ENCODE data around the gene MDK.
"Not testable (repeated sequence)": the region's sequence is repeated elsewhere in the genome, so short reads cannot be mapped to it uniquely, and the experiment has no call there.

MDK gene

GRCh38 chr11:46367244-46367915 lies 14.1 kb upstream of the MDK start:
- DNase-seq (ENCODE audit: low read depth in 2 of 2), result peak in 1 of 2 donors; percentile 69

- DNase-seq (ENCODE audit: low read depth in 2 of 2), result no peak
Observed at GRCh38 chr11:46367916-46368267, 13.6 kb upstream of the MDK start.

GRCh38 chr11:46369458-46370152 lies 11.9 kb upstream of the MDK start:
- DNase-seq (ENCODE audit: low read depth in 2 of 2), result no peak

GRCh38 chr11:46370253-46370652 lies 11.2 kb upstream of the MDK start:
- no peak for DNase-seq (ENCODE audit: low read depth in 2 of 2)

DNA sequence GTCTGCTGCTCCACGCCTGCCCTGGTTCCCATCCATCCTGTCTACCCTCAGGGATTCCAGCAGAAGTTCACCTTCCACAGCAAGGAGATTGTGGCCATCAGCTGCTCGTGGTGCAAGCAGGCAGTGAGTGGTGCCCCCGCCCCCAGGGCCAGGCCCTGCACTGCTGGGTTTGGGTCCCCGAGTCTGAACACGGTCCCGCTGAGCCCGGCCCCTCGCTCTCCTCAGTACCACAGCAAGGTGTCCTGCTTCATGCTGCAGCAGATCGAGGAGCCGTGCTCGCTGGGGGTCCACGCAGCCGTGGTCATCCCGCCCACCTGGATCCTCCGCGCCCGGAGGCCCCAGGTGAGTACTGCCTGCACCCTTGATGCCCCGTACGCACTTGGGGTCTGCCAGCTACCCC lies 10.2 kb upstream of the MDK start:
- not testable (repeated sequence) for DNase-seq (ENCODE audit: low read depth in 2 of 2)

GRCh38 chr11:46372086-46372485 lies 9.4 kb upstream of the MDK start:
- DNase-seq (ENCODE audit: low read depth in 2 of 2), result no peak

- DNase-seq (ENCODE audit: low read depth in 2 of 2), result not testable (repeated sequence)
Observed at GRCh38 chr11:46372501-46372900, 9.0 kb upstream of the MDK start.

DNA sequence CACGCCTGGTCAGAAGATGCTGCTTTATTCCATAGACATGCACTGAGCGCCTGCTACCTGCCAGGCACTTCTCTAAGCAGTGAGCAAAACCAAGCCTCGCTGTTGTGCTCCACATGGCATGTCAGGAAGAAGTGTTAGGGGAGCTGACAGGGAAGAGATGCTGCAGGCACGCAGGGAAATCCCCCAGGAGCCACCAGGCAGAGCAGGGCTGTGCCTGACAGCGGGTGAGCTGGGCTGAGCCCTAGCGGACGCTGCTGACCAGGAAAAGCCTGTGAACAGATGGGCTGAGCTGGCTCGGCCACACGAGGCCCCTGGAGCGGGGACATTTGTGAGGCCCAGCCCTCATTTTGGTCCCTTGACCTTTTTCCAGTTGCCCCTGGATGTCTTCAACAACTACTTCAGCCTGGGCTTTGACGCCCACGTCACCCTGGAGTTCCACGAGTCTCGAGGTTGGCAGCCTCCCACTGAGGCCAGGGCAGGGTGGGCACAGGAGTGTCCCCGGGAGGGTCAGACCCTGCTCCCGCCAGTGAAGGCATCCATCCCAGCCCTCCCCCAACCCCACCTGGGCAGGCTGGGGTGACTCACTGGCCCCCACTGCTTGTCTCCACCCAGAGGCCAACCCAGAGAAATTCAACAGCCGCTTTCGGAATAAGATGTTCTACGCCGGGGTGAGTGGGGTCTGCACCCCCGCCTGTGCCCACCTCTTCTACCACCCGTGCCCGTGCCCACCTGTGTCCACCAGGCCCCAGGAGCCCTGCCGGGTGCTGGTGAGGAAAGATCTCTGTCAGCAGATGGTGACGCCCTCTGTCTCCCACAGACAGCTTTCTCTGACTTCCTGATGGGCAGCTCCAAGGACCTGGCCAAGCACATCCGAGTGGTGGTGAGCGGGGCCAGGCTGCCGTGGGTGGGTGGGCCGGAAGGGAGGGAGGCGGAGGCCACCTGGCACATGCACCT lies 7.4 kb upstream of the MDK start:
- DNase-seq (ENCODE audit: low read depth in 2 of 2), result no peak

DNA sequence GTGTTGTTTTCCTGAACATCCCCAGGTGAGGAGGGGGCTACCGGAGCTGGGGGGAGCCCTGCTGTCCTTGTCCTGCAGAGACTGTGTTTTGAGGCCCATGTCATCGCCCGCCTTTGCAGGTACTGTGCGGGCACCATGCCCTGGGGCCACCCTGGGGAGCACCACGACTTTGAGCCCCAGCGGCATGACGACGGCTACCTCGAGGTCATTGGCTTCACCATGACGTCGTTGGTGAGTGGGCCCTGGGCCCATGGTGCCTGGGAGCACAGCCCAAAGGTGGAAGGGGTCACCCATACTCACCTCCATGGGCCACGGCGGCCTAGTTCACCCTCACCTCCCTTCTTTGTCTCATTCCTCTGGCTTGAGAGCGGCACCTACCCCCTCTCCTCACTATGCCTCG lies 6.7 kb upstream of the MDK start:
- DNase-seq (ENCODE audit: low read depth in 2 of 2), result no peak

GRCh38 chr11:46375392-46376101 lies 5.9 kb upstream of the MDK start:
- DNase-seq (ENCODE audit: low read depth in 2 of 2), result no peak

DNA sequence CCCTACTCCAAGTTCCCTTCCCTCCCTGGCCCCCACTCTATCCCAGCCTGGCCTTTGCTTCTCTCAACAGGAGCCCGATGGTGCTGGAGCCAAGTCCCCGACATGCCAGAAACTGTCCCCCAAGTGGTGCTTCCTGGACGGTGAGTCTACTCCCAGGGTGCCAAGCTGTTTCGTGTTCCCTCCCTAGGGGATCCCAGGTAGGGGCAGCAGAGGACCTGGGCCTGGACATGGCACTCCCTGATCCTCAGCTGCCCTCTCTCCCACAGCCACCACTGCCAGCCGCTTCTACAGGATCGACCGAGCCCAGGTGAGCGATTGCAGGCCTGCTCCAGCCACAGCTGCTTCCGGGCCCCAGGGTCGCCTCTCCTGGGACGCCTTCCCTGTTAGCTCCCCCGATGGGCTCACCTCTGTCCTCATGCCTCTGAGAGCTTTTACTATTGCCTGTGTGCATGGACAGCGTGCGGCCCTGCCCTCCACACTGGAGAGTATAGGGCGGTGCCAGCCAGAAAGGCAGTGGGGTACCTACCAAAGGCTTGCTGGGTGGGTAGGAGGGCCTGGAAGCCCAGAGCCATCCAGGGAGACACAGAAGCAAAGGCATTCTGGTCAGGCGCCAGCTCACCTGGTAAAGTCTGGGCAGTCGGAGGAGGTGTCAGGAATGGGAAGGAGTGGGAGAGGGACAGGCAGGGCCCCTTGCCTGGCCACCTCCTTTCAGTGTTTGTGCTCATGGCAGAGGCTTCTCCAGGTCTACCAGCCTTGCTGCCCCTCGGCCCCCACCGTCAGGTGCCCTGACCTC lies 5.0 kb upstream of the MDK start:
- no peak for DNase-seq (ENCODE audit: low read depth in 2 of 2)

- no peak for DNase-seq (ENCODE audit: low read depth in 2 of 2)
Observed at GRCh38 chr11:46377290-46377689, 4.2 kb upstream of the MDK start.

DNA sequence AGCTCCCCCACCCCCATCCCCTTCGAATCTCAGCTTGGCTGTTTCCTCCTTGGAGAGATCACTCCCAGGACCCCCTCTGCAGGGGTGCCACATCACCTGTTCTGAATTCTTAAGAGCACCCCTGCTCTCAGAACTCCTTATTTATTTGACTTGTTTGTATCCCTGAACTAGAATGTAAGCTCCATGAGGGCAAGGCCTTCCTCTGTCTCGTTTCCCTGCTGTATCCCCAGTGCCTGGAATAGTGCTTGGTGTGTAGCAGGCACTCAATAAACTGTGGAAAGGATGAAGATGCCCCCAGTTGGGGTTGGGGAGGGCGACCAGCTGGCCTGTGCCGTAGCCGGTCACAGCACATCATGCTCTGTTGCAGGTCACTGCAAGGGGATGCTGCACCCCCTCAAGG lies 3.6 kb upstream of the MDK start:
- DNase-seq (ENCODE audit: low read depth in 2 of 2), result no peak

DNA sequence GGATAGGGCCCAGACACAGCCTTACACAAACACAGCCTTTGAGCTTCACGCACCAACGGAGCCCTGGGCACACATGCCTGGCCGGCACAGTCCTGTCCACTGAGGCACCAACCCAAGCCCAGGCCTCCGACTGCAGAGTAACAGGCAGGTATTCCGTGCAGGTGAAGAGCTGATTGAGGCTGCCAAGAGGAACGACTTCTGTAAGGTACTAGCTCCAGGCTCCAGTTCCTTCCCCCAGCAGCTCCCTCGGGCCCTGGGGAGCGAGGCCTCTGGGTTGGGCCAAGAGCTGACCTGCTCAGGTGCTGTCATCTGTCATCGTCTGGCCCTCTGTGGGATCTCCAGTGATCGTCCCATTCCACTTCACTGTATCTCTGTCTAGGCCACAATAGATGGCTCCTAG lies 3.2 kb upstream of the MDK start:
- no peak for DNase-seq (ENCODE audit: low read depth in 2 of 2)

DNA sequence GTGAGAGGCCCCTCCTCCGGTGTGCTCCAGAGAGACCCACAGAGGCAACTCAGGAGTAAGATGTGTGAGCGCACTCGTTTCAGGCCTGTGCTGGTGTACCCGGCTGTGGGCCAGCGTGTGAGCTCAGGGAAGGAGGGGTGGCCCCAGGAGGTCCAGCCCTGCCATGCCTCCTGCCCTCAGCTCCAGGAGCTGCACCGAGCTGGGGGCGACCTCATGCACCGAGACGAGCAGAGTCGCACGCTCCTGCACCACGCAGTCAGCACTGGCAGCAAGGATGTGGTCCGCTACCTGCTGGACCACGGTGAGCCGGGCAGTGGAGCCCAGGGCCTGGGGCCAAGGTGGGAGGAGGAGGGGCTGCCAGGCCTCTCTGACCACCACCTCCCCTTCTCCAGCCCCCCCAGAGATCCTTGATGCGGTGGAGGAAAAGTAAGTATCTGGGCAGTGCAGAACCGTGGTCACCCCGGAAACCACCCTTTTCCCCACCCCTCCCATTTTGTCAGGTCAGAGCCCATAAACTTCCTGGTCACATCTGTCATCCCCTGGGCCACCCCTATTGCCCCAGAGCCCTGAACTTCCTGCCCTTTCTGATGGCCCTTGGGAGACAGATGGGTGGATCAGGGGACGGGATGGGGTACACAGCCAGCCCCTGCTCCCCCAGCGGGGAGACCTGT lies 2.5 kb upstream of the MDK start:
- DNase-seq (ENCODE audit: low read depth in 2 of 2), result no peak

DNA sequence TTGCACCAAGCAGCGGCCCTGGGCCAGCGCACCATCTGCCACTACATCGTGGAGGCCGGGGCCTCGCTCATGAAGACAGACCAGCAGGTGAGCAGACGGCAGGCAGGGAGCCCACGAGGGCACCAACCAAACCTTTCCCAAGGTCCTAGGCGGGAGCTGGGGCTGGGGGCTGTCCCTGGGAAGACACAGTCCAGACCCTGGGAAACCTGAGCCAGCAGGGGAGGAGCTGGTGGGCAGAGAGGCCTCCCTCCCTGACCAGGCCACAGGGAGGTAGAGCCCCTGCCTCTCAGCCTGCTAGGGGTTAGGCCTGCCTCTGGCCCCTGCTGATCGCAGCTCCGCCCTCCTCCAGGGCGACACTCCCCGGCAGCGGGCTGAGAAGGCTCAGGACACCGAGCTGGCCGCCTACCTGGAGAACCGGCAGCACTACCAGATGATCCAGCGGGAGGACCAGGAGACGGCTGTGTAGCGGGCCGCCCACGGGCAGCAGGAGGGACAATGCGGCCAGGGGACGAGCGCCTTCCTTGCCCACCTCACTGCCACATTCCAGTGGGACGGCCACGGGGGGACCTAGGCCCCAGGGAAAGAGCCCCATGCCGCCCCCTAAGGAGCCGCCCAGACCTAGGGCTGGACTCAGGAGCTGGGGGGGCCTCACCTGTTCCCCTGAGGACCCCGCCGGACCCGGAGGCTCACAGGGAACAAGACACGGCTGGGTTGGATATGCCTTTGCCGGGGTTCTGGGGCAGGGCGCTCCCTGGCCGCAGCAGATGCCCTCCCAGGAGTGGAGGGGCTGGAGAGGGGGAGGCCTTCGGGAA lies 1.8 kb upstream of the MDK start:
- DNase-seq (ENCODE audit: low read depth in 2 of 2), result not testable (repeated sequence)

GRCh38 chr11:46380340-46381047 lies 975 bp upstream of the MDK start:
- DNase-seq (ENCODE audit: low read depth in 2 of 2), result peak; percentile 51 to 54

DNA sequence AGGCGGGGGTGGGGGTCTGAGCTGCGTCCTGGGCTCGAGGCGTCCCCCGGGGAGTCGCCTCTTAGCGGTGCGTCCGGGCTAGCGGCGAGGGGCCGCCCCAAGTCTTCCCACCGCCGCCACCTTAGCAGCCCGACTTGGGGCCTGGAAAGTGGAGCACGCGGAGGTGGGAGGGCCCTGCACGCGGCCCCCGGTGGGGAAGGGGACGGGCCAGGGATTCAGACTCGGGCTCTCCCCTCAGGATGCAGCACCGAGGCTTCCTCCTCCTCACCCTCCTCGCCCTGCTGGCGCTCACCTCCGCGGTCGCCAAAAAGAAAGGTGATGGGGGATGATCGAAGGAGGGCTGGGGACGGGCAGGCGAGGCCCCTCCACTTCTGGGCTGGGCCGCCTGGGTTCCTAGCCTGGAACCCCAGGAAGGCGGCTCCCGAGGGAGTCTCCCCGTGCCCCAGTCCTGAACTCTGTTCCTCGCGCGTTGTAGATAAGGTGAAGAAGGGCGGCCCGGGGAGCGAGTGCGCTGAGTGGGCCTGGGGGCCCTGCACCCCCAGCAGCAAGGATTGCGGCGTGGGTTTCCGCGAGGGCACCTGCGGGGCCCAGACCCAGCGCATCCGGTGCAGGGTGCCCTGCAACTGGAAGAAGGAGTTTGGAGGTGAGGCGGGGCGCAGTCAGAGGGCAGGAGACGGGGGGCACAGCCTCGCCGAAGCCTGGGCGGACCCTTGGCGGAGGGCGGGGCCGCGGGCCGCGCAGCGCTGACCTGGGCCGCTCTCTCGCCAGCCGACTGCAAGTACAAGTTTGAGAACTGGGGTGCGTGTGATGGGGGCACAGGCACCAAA lies 563 bp downstream of the MDK start:
- DNase-seq (ENCODE audit: low read depth in 2 of 2), result no peak

Measured in stimulated activated CD4-positive, alpha-beta T cell treated with anti-CD3 and anti-CD28 coated beads, Interleukin-4, amount 100 ng/mL, for 48 hours (primary cell).